Breast epithelium (tissue), 3 donors: ENCODE data around the gene CUL1.

Experiments
- POLR2A ChIP-seq: fragments of 450-650 bp; IDR thresholded peaks from one replicate; pipeline ENCODE4 v1.6.1; 2016; ENCODE audit warnings: antibody characterized with exemption, mild to moderate bottlenecking, moderate library complexity
- TF ChIP-seq, protein P1 (sequence below), 3 donors: fragments of 450-650 bp; IDR thresholded peaks; one replicate each; pipeline ENCODE4 v1.5.1; 2016 to 2017; ENCODE audit warnings: antibody characterized with exemption in 3 of 3, mild to moderate bottlenecking in 3 of 3, moderate library complexity in 3 of 3

DNA sequence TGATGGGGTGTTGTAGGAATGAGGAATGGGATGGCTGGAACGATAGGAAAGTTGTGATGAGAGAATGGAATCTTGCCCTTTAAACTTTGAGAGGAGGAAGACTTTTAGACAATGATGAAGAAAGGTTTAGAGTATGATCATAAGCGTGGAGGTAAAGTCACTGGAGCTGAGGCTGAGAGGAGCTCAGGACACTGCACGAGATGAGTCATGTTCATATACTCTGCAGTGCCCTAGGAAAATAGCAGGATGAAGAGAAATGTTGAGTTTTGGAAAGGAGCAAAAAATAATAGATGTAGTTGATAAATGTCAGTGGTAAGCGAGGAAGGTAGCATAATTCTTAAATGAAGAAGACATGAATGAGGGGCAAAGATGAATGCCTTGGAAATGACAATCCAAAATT is 28.3 kb upstream of the CUL1 start:
- TF ChIP-seq POLR2A, result no peak
- TF ChIP-seq, protein P1, sequence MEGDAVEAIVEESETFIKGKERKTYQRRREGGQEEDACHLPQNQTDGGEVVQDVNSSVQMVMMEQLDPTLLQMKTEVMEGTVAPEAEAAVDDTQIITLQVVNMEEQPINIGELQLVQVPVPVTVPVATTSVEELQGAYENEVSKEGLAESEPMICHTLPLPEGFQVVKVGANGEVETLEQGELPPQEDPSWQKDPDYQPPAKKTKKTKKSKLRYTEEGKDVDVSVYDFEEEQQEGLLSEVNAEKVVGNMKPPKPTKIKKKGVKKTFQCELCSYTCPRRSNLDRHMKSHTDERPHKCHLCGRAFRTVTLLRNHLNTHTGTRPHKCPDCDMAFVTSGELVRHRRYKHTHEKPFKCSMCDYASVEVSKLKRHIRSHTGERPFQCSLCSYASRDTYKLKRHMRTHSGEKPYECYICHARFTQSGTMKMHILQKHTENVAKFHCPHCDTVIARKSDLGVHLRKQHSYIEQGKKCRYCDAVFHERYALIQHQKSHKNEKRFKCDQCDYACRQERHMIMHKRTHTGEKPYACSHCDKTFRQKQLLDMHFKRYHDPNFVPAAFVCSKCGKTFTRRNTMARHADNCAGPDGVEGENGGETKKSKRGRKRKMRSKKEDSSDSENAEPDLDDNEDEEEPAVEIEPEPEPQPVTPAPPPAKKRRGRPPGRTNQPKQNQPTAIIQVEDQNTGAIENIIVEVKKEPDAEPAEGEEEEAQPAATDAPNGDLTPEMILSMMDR (IDR thresholded peaks at IDR 0.05), result no peak
